HL-60/S4 (cell line): ENCODE measurements around the gene ELF1.

Experiments
- in situ Hi-C: fragments of 300-500 bp; cut with MboI; formaldehyde crosslinking; loops from 2 replicates; pipeline ENCODE4 v1.14.3; 2022; ENCODE audit warnings: low sequenced_read_pairs

The ELF1 gene

GRCh38 chr13:41019011-41019487, at the start of gene ELF1:
Gene ELF1 (minus strand): TSS chr13:41019316. CDS start chr13:40982054, 37,262 bp downstream.
- in situ Hi-C loops, result no loop called here

DNA sequence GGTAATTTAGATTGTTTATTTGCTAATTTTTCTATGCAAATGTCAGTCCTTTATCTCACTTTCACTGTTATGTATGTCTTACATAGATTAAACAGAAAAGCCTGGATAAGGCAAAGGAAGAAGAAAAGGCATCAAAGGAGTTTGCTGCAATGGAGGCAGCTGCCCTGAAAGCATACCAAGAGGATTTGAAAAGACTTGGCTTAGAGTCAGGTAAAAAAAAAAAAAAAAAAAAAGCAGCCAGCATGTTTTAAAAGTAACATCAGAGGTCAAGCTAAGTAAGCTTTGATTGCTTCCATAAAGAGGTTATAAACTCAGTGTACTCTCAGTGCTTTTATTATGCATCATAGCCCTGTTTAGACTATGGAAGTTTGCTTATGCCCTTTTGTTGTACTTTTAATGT, 46.0 kb upstream of the ELF1 start:
- in situ Hi-C loops, result no loop called here

DNA sequence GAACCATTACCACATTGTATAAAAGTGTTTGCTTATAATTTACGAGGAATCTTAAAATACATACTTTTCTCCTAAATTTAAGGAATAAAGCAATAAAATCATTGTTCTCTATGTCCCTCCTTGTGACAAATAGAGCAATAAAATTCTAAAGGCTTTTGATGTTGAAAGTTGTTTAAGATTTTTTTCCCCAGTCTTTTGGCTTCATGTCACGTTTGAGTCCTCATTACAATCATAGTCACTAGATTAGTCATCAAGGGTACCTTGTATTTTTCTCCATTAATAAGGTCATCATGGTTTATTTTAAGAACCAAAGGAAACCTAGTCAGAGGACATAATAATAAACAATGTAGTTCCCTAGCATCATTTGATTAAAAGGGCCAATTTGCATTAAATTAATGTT, 45.4 kb upstream of the ELF1 start:
- in situ Hi-C loops, result no loop called here

DNA sequence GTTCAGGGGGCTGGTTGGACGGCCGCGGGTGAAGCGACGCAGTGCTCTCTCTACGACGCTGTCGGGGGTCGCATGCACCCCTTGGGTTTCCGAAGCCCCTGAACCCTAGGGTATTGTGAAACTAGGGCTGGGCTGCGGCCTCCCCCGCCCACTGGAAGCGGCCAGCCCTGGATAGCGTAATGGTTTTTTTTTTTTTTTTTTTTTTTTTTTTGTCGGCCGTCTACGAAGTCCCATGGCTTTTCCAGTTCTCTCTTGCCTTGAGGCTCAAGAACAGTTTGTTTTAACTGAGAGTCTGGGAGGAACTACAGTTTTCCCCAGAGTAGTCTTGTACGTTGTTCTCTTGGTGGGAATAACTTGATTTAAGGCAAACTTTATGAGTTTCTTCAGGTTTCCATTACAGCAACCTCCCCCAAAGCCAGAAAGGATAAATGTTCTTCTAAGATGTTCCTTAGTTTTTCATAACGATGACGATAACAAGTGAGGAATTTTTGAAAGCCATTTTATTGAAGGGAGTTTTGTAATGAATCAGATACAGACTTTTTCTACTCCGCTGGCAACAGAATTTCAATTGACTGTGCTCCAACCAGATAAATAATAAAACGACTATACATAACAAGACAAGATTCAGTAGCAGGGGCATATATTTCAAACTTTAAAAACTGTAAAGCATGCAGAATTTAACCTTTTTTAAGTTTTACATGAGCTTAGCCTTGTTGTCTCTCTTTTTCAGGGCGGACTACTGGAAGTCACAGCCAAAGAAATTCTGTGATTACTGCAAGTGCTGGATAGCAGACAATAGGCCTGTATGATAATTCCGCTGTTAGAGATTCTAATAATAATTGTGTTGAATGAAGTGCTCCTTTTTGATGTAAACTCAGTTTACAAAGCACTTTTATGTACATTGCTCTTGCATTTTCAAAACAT, 43.1 kb upstream of the ELF1 start:
- in situ Hi-C loops, result no loop called here

DNA sequence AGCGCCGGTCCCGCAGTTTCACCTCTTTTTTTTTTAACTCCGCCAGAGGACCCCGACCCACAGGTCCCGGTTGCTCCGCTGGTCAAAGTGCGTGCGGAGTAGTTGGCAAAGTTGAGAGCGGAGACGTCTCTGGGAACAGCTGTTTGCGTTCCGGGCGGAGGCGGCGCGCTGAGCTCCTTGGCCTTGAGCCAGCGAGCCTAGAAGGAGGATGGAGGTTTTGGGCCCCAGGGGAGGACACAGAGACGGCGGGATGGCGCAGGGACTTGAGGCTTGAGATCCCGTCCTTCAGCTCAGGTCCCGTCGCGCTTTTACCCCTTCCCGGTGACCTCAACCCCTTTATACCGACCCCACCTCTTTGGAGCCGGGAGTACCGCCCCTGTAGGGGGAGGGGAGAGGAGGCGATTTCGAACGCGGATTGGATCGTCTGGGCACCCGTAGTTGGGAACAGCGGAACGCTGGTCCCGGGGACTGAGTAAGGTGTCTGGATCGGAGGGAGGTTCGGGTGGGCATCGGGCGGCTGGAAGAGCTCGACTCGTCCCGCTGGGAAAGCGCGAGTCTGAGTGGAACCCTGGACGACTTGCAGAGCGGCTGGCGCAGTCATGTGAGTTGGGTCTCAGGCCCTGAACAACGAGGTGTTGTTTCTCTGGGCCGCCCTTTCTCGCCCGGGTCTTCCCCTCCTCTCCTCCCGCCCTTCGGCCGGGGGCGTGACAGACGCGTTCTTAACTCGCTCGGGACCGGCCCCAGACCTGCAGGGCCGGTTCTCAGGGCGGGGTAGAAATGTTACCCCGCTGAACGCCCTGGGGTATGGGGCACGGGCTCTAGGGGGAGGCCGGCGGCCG, 42.2 kb upstream of the ELF1 start, which contains the start of gene WBP4:
Gene WBP4, plus strand, starts transcription at position 435 of the 839 bp plus-strand sequence. Its CDS starts 165 bp downstream, at position 600.
- in situ Hi-C loops, result no loop called here

DNA sequence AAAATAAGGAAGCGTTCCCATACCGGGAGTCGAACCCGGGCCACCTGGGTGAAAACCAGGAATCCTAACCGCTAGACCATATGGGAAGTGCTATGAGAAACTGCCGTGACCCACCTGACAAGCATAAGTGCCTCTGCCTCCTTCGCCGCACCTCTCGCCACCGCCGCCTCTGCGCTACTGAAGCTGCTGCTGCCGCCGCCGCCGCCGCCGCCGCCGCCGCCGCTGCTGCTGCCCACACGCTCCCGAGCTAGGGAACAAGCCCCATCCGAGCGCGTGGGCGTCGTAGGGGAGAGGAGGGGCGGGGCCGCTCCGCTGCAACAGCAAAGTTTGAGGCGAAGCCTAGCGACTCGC, 41.6 kb upstream of the ELF1 start:
- in situ Hi-C loops, result no loop called here

DNA sequence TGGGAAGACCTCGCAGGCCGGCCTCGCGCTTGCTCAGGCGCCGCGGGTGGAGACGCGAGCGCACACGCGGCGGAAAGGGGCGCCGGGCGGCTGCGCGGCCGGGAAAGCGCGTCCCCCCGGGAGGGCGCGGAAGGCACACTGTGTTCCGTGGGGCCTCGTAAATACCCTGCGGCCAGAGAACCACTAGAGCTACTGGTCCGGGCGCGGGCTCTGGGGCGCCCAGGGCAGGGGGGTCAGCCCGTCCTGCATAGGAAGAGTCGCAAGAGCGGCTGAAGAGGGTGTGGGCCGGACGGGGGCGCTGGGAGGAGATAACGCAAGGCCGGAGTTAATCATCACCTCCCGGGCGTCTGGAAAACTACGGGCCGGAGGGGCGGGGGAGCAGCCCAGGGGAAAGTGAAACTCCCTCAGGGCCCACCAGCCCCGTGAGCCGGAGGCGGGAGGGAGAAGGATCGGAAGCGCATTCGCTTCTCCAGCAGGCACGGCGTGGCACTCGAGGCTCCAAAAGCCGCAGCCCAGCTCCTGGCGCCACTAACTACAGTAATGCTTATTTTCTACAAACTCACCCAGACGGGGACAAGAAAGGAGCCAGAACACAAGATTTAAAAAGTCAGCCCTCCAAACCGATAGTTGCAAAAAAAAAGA, 41.1 kb upstream of the ELF1 start:
- in situ Hi-C loops, result no loop called here

DNA sequence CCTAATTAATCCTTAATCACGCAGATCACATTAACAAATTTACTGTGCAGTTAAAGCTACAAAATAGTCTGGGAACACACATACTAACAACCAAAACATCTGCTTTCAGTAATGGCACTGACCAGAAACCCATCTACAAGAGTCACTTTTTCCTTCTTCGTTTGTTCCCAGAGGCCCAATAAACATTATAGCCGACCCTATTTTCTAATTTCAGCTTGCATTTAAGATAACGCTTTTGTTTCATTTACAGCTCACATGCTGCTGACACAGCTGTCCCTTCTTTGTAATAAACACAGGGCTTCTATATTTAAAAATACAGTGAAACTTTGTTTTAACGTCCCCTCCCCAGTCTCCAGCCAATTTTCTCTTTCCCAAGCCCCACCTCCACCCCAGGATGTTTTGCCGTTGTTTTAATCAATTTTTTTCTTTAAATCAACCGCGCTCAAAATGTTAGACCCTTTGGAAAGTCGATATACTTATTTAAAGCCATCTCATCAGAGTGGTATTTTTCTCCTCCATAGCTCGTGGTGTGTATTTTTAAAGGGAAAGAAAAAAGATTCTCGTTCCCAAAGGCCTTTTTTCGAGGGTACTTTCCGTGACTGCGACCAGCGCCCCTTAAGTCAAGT, 40.5 kb upstream of the ELF1 start:
- in situ Hi-C loops, result no loop called here

GRCh38 chr13:41058295-41059070, 39.4 kb upstream of the ELF1 start:
- in situ Hi-C loops, result no loop called here

DNA sequence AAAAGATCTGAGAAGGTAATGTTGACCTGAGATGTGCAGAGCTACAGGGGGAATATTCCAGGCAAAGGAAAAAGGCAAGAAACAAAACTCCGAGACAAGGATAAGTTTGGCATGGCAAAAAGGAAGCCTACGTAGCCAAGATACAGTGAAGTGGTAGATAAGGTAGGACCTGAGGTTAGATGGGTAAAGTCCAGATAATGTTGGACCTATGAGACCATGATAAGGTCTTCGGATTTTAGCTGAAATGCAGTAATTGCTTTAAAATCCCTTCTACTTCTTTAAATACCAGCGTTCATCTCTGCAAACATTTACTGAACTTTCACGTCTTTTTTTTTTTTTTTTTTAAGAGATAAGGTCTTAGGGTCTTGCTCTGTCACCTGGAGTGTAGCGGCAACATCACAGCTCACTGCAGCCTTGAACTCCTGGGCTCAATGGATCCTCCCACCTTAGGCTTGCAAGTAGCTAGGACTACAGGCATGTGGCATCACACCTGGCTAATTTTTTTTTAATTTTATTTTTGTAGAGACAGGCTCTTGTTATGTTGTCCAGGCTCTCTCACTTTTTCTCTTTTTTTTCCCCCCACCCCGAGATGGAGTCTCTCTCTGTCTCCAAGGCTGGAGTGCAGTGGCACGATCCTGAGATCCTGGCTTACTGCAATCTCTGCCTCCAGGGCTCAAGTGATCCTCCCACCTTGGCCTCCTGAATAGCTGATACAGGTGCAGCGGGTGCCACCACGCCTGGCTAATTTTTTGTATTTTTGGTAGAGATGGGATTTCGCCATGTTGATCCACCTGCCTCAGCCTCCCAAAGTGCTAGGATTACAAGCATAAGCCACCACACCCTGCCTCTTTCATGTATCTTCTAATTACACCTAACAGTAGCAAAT, 38.0 kb upstream of the ELF1 start:
- in situ Hi-C loops, result no loop called here

DNA sequence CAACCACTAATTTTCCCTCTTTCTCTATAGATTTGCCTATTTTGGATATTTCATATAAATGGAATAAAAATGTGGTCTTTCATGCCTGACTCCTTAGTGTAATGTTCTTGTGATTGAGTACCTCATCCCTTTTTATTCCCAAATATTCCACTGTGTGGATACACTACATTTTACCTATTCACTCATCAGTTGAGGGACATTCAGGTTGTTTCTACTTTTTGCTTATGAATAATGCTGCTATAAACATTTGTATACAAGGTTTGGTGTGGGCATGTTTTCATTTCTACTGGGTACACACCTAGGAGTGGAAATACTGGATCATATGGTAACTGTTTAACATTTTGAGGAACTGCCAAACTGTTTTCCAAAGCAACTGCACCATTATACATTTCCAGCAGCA, 37.1 kb upstream of the ELF1 start:
- in situ Hi-C loops, result no loop called here

- in situ Hi-C loops, result no loop called here
These were observed 36.0 kb upstream of the ELF1 start for GRCh38 chr13:41054919-41055619.

DNA sequence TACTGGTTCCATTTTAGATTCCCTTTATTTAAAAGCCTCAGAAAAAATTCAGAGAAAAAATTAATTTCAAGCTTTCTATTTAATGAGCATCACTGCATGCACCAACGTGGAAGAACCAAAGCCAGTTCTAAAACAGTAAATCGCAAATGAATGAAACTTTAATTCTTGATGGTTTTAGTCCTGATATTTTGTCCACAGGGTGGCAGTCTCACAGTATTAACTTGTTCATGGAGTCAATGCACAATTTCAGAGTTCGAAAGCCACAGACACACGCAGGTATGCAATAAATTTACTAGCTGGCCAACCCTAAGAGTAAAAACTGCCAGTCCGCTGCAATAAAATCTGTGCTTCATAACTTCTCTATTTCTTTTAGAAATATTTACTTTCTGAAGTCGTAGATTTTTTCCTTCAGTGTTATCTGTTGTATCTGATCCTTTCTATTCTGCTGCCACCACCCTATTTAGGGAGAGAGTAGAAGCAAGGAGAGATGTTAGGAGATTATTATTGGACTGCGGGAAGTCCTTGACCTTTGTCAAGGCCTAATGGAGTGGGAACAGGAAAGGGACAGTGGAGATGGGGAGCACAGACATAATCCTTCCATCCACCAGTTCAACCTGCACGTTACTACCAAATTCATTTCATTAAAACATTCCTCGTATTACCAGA, 35.2 kb upstream of the ELF1 start:
- in situ Hi-C loops, result no loop called here

- in situ Hi-C loops, result no loop called here
These were observed 34.3 kb upstream of the ELF1 start for GRCh38 chr13:41053384-41053826.

DNA sequence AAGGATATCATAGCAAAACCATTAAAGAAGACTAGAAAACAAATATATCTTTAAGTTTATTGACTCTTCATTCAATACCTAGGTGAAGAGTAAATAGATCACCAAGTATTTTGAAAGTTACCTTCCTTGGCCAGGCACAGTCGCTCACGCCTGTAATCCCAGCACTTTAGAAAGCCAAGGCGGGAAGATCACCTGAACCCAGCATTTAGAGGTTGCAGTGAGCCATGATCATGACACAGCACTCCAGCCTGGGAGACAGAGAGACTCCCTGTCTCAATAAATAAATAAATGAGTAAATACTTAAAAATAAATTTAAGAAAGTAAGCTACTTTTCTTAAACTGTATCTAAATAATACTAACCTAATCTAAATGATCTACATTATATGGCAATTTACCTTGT, 33.3 kb upstream of the ELF1 start:
- in situ Hi-C loops, result no loop called here

GRCh38 chr13:41049480-41050440, 30.6 kb upstream of the ELF1 start:
- in situ Hi-C loops, result loop anchor here (25.0 kb wide), 1 partner anchor 262 kb away; the partner anchor contains the start of gene SLC25A15
